ENCODE measurements around the gene KIF13A. TPM values are rescaled to one million over a fixed set of nuclear protein-coding genes. Genes with fewer than 3 reads are reported as not detected.

Gene KIF13A
- total and polyA plus RNA-seq, 2 experiments from 2014 or later, result 8.4 to 28.2 TPM

GRCh38 chr6:17974570-17975368 is 12.7 kb downstream of the KIF13A start:
- Histone ChIP-seq H3K9me2 (ENCODE audit: insufficient read depth) (no peaks in the 10 kb centered on the region), H2AFZ (no peak overlapping the region)

More at GRCh38 chr6:17974570-17975368, 12.7 kb downstream of the KIF13A start:
- Histone ChIP-seq H4K20me1 (replicated peaks; ENCODE audit: insufficient read depth) (no peaks in the 10 kb centered on the region; the same call in none of the 2 replicates), H3K27me3 (ENCODE audit: insufficient read depth) (no peaks in the 10 kb centered on the region), H3K27ac (ENCODE audit: low read depth) (no peak overlapping the region), H3F3A (replicated peaks; ENCODE audit: low read depth) (no peaks in the 10 kb centered on the region), H3K36me3 (ENCODE audit: insufficient read depth) (no peaks in the 10 kb centered on the region), H3K4me3 (no peak overlapping the region), H3K79me2 (replicated peaks; ENCODE audit: insufficient read depth) (peaks cover 91% of the 10 kb centered on the region), H3K4me1 (ENCODE audit: insufficient read depth) (peaks cover 23% of the 10 kb centered on the region), H3K4me2 (no peak overlapping the region)
- Mint-ChIP-seq H3K9me3 (peaks cover 2% of the 10 kb centered on the region; the same call in 1 of the 3 replicates), H3K27me3 (ENCODE audit: insufficient read depth, low read depth, poor library complexity) (no peaks in the 10 kb centered on the region), H3K4me1 (peaks cover 30% of the 10 kb centered on the region), H3K36me3 (ENCODE audit: low read depth) (peaks cover 7% of the 10 kb centered on the region; the same call in 2 of the 3 replicates), H3K27ac (no peak overlapping the region), H3K4me3 (no peak overlapping the region)
- DNase-seq (ENCODE audit: low spot score) (no peak), ATAC-seq (no peak)
- TF ChIP-seq EZH2 (IDR thresholded peaks at IDR 0.05; ENCODE audit: low read depth, unreplicated experiment) (no peak), REST (IDR thresholded peaks at IDR 0.05; ENCODE audit: unreplicated experiment) (no peak), NANOG (IDR thresholded peaks at IDR 0.05; ENCODE audit: borderline replicate concordance) (no peak), CTCF (conservative IDR thresholded peaks at IDR 0.05; ENCODE audit: low read depth in 2 of 2) (no peak), STAT1 (IDR thresholded peaks at IDR 0.05; ENCODE audit: unreplicated experiment) (no peak), ETS1 (IDR thresholded peaks at IDR 0.05) (no peak), POLR2AphosphoS5 (IDR thresholded peaks at IDR 0.05; ENCODE audit: low read depth) (no peak)

Data from GM23338 (cell line).